Measurements from ENCODE around the gene PTPRG. TPM values are rescaled to one million over a fixed set of nuclear protein-coding genes. Genes with fewer than 3 reads are reported as not detected.

The PTPRG gene
- total RNA-seq, 2 donors from 2014 or later: 26.0 to 26.3 TPM

- Histone ChIP-seq H3K4me1 (no peaks in the 10 kb centered on the region), H3K27me3 (no peaks in the 10 kb centered on the region), H3K4me3 (no peak overlapping the region), H3K9ac (ENCODE audit: low read depth in 2 of 2, low read length in 2 of 2) (no peak overlapping the region), H3K27ac (no peak overlapping the region), H3K9me3 (no peaks in the 10 kb centered on the region), H3K36me3 (no peaks in the 10 kb centered on the region)
- no peak for DNase-seq
- intact Hi-C loops (cut with DNase I): no loop called here
- TF ChIP-seq CTCF (IDR thresholded peaks at IDR 0.05): no peak
Observed at GRCh38 chr3:61908382-61908781, 347.0 kb downstream of the PTPRG start.

GRCh38 chr3:61910732-61911131, 349.4 kb downstream of the PTPRG start:
- no peak overlapping the region for H3K4me3 ChIP-seq
- H3K9ac ChIP-seq (ENCODE audit: low read depth in 2 of 2, low read length in 2 of 2): no peak overlapping the region
- DNase-seq: no peak
- H3K27ac ChIP-seq: no peak overlapping the region
- no peaks in the 10 kb centered on the region for H3K9me3 ChIP-seq
- no peaks in the 10 kb centered on the region for H3K27me3 ChIP-seq
- no peak for TF ChIP-seq CTCF (IDR thresholded peaks at IDR 0.05)
- intact Hi-C loops (cut with DNase I): no loop called here
- H3K36me3 ChIP-seq: no peaks in the 10 kb centered on the region
- no peaks in the 10 kb centered on the region for H3K4me1 ChIP-seq

- no peak for TF ChIP-seq CTCF (IDR thresholded peaks at IDR 0.05)
- no peaks in the 10 kb centered on the region for H3K27me3 ChIP-seq
- intact Hi-C loops (cut with DNase I): no loop called here
- no peaks in the 10 kb centered on the region for H3K4me1 ChIP-seq
- no peak overlapping the region for H3K9ac ChIP-seq (ENCODE audit: low read depth in 2 of 2, low read length in 2 of 2)
- no peaks in the 10 kb centered on the region for H3K36me3 ChIP-seq
- H3K9me3 ChIP-seq: no peaks in the 10 kb centered on the region
- DNase-seq: no peak
- no peak overlapping the region for H3K27ac ChIP-seq
- H3K4me3 ChIP-seq: no peak overlapping the region
Observed at GRCh38 chr3:61912158-61912557, 350.8 kb downstream of the PTPRG start.

- Histone ChIP-seq H3K4me3 (no peak overlapping the region), H3K27ac (no peak overlapping the region), H3K36me3 (no peaks in the 10 kb centered on the region), H3K27me3 (no peaks in the 10 kb centered on the region), H3K4me1 (no peaks in the 10 kb centered on the region), H3K9ac (ENCODE audit: low read depth in 2 of 2, low read length in 2 of 2) (no peak overlapping the region), H3K9me3 (no peaks in the 10 kb centered on the region)
- intact Hi-C loops (cut with DNase I): no loop called here
- no peak for DNase-seq
- no peak for TF ChIP-seq CTCF (IDR thresholded peaks at IDR 0.05)
Observed at GRCh38 chr3:61913701-61914100, 352.3 kb downstream of the PTPRG start.

GRCh38 chr3:61914276-61914675, 352.9 kb downstream of the PTPRG start:
- TF ChIP-seq CTCF (IDR thresholded peaks at IDR 0.05): no peak
- intact Hi-C loops (cut with DNase I): no loop called here
- Histone ChIP-seq H3K4me3 (no peak overlapping the region), H3K27ac (no peak overlapping the region), H3K4me1 (no peaks in the 10 kb centered on the region), H3K9me3 (no peaks in the 10 kb centered on the region), H3K9ac (ENCODE audit: low read depth in 2 of 2, low read length in 2 of 2) (no peak overlapping the region), H3K27me3 (no peaks in the 10 kb centered on the region), H3K36me3 (no peaks in the 10 kb centered on the region)
- DNase-seq: no peak

- no peak for TF ChIP-seq CTCF (IDR thresholded peaks at IDR 0.05)
- Histone ChIP-seq H3K27me3 (no peaks in the 10 kb centered on the region), H3K9me3 (no peaks in the 10 kb centered on the region), H3K9ac (ENCODE audit: low read depth in 2 of 2, low read length in 2 of 2) (no peak overlapping the region), H3K27ac (no peak overlapping the region), H3K4me3 (no peak overlapping the region), H3K4me1 (no peaks in the 10 kb centered on the region), H3K36me3 (no peaks in the 10 kb centered on the region)
- no peak for DNase-seq
- intact Hi-C loops (cut with DNase I): no loop called here
Observed at GRCh38 chr3:61915296-61915695, 353.9 kb downstream of the PTPRG start.
